Measurements from ENCODE around the gene THSD4.

The THSD4 gene

DNA sequence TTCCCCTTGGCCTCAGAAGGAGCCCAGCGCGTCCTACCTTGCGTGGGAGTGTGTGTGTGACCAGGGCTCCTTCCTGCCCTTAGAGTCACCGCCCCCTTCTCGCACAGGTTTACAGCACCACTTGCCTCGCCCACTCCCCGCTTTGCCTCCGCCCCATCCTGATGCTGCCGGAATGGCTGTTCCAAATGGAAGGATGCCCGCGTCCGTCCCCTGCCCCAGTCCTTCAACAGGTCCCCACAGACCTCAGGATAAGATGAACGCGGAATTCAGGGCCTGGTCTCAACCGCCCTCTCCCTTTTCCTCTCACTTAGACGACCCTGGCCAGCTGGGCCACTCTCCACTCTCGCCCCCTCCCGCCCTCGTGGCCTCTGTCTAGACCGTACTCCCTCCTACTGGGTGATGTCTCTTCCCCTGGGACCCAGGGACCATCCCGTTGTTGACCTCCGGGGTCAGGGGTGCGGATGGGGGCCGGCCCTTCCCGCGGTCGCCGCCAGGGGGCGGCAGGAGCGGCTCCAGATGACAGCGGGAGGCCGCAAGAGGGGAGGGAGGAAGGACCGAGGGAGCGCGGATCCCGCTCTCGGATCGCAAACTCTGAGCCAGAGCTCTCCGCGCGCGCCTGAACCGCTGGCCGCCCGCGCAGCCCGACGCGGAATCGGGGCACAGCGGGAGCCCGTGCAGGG lies at the start of gene THSD4:
Gene THSD4, plus strand, starts transcription at position 585 of the 680 bp plus-strand sequence.
- peaks cover 7% of the 10 kb centered on the region for H3K4me1 Mint-ChIP-seq

DNA sequence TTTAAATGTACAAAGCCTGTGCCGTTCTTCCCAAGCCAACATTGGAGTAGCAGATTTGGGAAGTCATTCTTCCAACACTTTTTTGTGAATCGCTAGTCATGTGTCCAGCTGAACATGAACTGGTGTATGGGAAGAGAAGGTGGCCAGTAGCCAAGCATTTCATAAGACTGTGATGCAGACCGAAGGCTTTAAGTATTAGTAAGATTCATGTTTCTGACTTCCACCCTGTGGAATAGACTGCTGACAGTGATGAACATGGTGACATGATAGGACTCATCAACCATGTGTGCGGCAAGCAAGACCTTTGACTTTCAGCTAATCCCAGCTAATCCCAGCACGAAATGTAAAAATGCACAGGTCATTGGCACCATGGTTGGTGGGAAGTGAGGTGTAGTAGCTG lies 48.3 kb upstream of the THSD4 start:
- Mint-ChIP-seq H3K36me3 (ENCODE audit: low read depth) (no peaks in the 10 kb centered on the region), H3K27ac (no peak overlapping the region), H3K4me3 (no peak overlapping the region), H3K4me1 (no peaks in the 10 kb centered on the region), H3K9me3 (no peaks in the 10 kb centered on the region), H3K27me3 (peaks cover 12% of the 10 kb centered on the region)
- ATAC-seq (no peak), DNase-seq (no peak)

More for the DNA sequence above, at the start of gene THSD4:
- ATAC-seq = peak; percentile 78
- Mint-ChIP-seq H3K36me3 (ENCODE audit: low read depth) (no peaks in the 10 kb centered on the region), H3K27me3 (peaks cover 50% of the 10 kb centered on the region), H3K27ac (no peak within 1 kb of the TSS), H3K4me3 (peak within 1 kb of the TSS; percentile 60), H3K9me3 (no peaks in the 10 kb centered on the region)
- DNase-seq = peak; percentile 78

DNA sequence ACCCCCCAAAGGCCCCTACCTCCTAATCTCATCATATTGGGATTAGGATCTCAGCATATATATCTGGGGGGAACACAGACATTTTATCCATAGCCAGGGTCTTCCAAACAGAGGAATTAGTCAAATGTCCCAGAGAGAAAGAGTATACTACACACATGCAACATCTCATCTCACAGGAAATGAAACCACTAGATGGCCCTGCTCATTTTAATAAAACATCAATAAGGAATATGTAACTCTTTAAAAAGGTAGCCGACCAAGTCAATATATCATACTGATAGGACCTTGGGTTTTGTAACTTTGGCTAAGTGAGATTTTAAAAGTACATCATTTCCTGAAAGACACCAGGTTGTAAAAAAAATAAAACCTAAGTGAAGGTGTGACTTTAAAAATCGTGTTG lies 45.6 kb upstream of the THSD4 start:
- DNase-seq (no peak), ATAC-seq (no peak)
- no peak overlapping the region for H3K4me3 Mint-ChIP-seq
- H3K27ac Mint-ChIP-seq = no peak overlapping the region
- no peaks in the 10 kb centered on the region for H3K4me1 Mint-ChIP-seq
- H3K27me3 Mint-ChIP-seq = peaks cover 8% of the 10 kb centered on the region
- no peaks in the 10 kb centered on the region for H3K36me3 Mint-ChIP-seq (ENCODE audit: low read depth)
- no peaks in the 10 kb centered on the region for H3K9me3 Mint-ChIP-seq

DNA sequence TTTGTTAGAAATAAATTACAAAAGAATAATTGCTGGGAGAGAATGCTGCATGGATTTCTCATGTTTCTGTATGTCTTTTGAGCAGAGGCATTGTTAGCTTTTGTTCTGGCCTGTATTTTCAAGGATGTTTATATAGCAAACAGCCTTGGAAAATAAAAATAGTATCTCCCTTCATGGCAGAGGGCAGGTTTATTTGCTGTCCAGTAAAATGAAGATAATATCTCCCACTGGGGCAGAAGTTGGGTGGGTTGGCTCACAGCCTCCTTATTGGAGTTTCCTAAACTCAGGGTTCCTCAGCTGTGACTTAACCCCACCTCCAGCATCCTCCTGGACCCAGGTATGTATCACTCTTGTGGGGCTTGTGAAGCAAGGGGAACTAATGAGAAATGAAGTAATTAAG lies 43.7 kb upstream of the THSD4 start:
- H3K9me3 Mint-ChIP-seq = no peaks in the 10 kb centered on the region
- H3K4me1 Mint-ChIP-seq = no peaks in the 10 kb centered on the region
- H3K27me3 Mint-ChIP-seq = peaks cover 8% of the 10 kb centered on the region
- H3K36me3 Mint-ChIP-seq (ENCODE audit: low read depth) = no peaks in the 10 kb centered on the region
- H3K27ac Mint-ChIP-seq = no peak overlapping the region
- DNase-seq (no peak), ATAC-seq (no peak)
- no peak overlapping the region for H3K4me3 Mint-ChIP-seq

DNA sequence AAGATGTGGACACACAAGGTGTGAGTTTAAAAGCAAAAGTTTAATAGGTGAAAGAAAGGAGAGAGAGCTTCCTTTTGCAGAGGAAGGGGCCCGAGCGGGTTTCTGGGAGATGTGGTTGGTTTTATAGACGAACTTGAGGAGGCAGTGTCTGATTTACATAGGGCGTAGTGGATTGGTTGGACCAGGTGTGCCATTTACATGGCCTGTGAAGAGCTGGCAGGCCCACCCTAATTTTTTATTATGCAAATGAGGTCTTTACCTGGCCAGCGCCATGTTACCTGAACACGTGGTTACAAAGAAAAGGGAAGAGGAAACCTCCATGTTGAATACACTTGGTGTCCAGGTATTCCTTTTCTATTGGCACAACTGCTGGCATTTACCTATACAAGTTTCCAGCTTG lies 42.8 kb upstream of the THSD4 start:
- no peak overlapping the region for H3K4me3 Mint-ChIP-seq
- H3K27me3 Mint-ChIP-seq = peaks cover 6% of the 10 kb centered on the region
- no peak for ATAC-seq
- no peak overlapping the region for H3K27ac Mint-ChIP-seq
- no peaks in the 10 kb centered on the region for H3K4me1 Mint-ChIP-seq
- peaks cover 3% of the 10 kb centered on the region for H3K9me3 Mint-ChIP-seq
- no peak for DNase-seq
- H3K36me3 Mint-ChIP-seq (ENCODE audit: low read depth) = no peaks in the 10 kb centered on the region

DNA sequence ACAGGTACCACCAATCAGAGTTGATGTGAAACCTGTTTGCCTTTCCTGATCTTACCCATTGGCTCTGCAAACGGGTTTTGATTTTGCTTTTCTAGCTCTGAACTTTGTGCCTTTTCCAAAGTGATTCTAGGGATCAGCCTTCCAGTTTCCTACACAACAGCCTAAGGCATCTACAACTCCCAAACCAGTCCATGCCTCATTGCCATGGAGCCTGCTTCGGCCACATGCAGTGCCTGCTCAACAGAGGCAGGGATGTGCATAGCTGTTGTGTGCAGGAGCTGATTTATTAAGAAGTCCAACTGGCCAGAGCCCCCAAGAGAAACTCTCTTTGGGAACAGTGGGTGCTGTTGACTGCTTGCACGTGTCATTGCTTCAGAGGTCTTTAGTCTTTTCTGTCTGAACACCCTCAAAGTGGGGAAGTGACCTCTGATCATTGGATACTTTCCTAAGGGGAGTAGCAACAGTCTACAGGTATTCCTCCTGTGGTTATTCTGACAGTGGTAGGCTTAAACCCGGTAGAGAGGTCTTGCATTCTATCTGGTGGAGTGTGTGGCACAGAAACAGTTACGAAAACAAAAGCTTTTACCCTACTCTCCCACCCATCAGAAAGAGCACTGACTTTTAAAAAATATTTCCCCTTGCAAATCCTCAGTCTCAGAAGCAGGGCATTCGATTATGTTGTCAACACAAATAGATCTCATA lies 36.6 kb upstream of the THSD4 start:
- peaks cover 15% of the 10 kb centered on the region for H3K27me3 Mint-ChIP-seq
- H3K4me1 Mint-ChIP-seq = no peaks in the 10 kb centered on the region
- peaks cover 3% of the 10 kb centered on the region for H3K9me3 Mint-ChIP-seq
- ATAC-seq (no peak), DNase-seq (no peak)
- no peaks in the 10 kb centered on the region for H3K36me3 Mint-ChIP-seq (ENCODE audit: low read depth)
- no peak overlapping the region for H3K27ac Mint-ChIP-seq
- H3K4me3 Mint-ChIP-seq = no peak overlapping the region

DNA sequence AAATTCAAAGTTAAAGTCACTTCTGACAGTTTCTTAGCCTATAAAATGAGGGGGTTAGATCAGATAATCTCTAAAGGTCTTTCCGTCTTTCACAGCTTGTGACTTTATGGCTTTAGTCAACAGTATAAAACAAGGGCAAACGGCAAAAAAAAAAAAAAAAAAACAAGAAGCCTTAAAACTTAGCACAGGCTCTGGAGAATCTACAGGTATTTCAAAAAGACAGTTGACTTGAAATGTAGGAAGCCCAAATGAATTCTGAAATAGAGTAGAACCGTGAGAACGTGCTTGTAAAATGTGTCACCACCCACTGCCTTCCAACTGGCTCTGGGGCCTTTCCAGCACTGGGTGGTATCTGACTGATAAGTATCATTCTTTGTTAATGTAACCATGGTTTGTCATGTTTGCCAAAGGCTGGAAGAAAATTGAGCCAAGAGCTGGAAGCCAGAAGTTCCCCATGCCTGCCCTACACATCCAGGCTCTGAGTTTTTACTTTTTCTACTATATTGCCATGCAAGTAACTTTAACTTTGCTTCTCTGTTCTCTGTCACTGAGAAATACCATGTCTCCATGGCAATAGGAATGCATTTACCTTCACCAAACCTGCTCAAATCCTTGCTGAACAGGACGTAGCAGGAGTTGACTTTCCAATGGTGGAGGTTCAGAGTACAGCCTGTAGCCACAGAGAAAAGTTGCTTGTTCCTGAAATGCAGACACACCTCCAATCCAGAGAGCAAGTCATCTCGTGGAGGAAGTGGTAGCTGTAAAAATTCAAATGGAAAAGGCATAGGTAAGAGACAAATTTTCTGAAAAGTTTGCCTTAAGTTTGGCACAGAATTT lies 35.8 kb upstream of the THSD4 start:
- H3K4me1 Mint-ChIP-seq = no peaks in the 10 kb centered on the region
- no peak overlapping the region for H3K27ac Mint-ChIP-seq
- peaks cover 20% of the 10 kb centered on the region for H3K27me3 Mint-ChIP-seq
- H3K4me3 Mint-ChIP-seq = no peak overlapping the region
- H3K9me3 Mint-ChIP-seq = peaks cover 3% of the 10 kb centered on the region
- no peak for DNase-seq
- H3K36me3 Mint-ChIP-seq (ENCODE audit: low read depth) = no peaks in the 10 kb centered on the region
- ATAC-seq = no peak

DNA sequence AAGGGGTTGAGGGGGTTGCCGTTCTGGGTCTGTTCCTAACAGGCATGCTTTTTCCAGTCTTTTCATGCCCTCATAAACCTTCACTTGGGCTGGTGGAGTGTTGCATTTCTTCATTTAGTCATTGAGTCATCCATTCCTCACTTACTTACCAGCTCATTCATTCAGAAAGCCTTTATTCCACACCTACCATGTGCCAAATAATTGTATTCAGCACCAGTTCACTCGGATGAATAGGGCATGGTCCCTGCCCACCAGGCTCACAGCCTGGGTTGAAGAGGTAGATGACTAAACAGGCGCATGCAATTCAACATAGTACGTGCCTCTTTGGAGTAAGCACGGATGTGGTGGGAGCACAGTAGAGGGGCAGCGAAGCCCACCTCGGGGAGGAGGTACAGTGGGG lies 35.1 kb upstream of the THSD4 start:
- Mint-ChIP-seq H3K4me1 (no peaks in the 10 kb centered on the region), H3K27me3 (peaks cover 20% of the 10 kb centered on the region), H3K4me3 (no peak overlapping the region), H3K36me3 (ENCODE audit: low read depth) (no peaks in the 10 kb centered on the region), H3K9me3 (peaks cover 3% of the 10 kb centered on the region), H3K27ac (no peak overlapping the region)
- DNase-seq (no peak), ATAC-seq (no peak)

DNA sequence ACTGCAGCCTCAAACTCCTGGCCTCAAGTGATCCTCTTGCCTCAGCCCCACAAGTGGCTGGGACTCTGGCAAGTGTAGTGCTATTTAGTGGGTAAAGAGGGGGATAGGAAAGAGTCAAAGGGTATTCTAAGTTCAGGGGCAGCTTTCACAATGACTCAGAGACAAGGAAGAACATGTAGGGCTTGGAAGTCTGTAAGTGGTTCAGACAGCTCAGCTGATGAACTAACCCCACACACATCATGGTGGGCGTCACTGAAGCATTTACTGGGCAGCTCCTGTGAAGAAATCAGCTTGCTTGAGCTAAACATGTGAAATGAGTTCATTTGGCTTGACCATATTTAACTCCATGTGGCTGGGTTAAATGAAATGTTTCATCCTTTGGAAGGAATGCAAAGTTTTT lies 34.6 kb upstream of the THSD4 start:
- Mint-ChIP-seq H3K27ac (no peak overlapping the region), H3K27me3 (peaks cover 24% of the 10 kb centered on the region), H3K36me3 (ENCODE audit: low read depth) (no peaks in the 10 kb centered on the region), H3K9me3 (peaks cover 3% of the 10 kb centered on the region), H3K4me1 (no peaks in the 10 kb centered on the region), H3K4me3 (no peak overlapping the region)
- DNase-seq = no peak
- no peak for ATAC-seq

DNA sequence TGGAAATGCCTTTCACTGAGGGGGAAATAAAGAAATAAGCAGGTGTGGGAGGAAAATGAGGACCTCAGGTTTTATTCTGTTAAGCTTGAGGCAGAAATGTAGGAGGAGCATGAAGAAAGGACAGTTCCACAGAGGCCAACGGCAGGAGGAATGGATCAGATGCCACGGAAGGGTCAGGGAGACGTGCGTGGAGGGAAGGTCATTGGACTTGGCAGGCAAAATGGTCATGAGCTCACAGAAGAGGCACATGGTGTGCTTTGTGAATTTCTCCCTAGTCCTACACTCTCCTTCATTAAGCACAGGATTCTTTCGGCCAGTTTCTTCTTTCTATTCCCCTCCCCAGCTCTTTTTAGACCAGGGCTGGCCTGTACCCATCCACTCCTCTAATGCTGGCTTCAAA lies 32.5 kb upstream of the THSD4 start:
- ATAC-seq = no peak
- Mint-ChIP-seq H3K4me1 (no peaks in the 10 kb centered on the region), H3K4me3 (no peak overlapping the region), H3K9me3 (no peaks in the 10 kb centered on the region), H3K36me3 (ENCODE audit: low read depth) (no peaks in the 10 kb centered on the region), H3K27ac (no peak overlapping the region), H3K27me3 (peaks cover 24% of the 10 kb centered on the region)
- DNase-seq = no peak

DNA sequence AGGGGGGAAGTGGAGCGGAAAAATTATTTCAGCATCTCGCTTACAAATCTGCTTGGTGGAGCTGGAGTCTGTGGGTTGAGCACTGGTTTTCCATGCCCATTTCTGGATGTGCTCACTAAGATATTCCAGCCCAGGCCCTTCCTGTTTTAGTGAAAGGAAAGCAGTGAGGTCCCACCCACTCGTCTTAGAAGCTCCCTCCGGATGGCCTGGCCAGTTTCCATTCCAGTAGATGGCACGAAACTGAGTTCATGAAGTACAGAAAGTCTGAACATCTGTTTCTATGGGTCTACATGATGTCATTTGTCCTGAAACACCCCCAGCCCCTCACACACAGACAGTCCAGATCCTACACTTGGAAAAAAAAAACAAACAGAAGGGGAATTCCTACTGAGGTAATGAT lies 31.9 kb upstream of the THSD4 start:
- peaks cover 24% of the 10 kb centered on the region for H3K27me3 Mint-ChIP-seq
- H3K27ac Mint-ChIP-seq = no peak overlapping the region
- H3K36me3 Mint-ChIP-seq (ENCODE audit: low read depth) = no peaks in the 10 kb centered on the region
- no peak overlapping the region for H3K4me3 Mint-ChIP-seq
- no peaks in the 10 kb centered on the region for H3K4me1 Mint-ChIP-seq
- DNase-seq (no peak), ATAC-seq (no peak)
- H3K9me3 Mint-ChIP-seq = no peaks in the 10 kb centered on the region

DNA sequence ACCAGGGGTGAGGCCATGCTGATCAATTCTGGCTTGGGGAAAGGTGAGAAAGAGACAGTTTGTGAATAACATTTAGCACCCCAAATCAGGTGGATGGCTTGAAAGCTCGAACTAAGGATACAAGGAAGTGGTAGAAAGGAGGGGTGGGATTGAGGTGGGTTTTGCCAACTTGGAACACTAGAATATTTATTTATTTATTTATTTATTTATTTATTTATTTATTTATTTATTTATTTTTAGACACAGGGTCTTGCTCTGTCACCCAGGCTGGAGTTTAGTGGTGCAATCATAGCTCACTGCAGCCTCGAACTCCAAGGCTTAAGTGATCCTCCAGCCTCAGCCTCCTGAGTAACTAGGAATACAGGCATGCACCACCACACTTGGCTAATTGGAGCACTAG lies 31.0 kb upstream of the THSD4 start:
- Mint-ChIP-seq H3K27ac (no peak overlapping the region), H3K36me3 (ENCODE audit: low read depth) (no peaks in the 10 kb centered on the region), H3K9me3 (no peaks in the 10 kb centered on the region), H3K27me3 (peaks cover 24% of the 10 kb centered on the region), H3K4me1 (no peaks in the 10 kb centered on the region), H3K4me3 (no peak overlapping the region)
- DNase-seq = no peak
- no peak for ATAC-seq

DNA sequence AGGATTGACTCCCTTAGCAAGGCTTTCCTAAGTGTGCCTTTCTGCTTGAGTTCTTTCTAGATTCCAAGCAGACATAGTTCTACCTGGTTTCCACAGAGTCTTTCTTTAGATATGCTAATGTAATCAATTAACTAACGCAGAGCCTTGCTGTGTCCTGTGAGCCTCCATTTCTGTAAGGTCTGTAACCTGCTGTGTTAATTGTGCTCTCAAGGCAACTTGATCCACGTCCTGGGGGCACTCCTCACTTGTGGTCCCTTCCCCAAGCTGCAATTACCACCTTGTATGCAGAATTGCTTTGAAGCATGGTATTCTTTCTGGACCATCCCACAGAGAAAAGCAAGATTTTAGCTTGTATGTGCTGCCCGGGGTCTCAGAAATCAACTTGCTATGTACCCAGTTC lies 29.5 kb upstream of the THSD4 start:
- ATAC-seq (no peak), DNase-seq (no peak)
- Mint-ChIP-seq H3K27me3 (peaks cover 25% of the 10 kb centered on the region), H3K4me1 (no peaks in the 10 kb centered on the region), H3K4me3 (no peak overlapping the region), H3K36me3 (ENCODE audit: low read depth) (no peaks in the 10 kb centered on the region), H3K27ac (no peak overlapping the region), H3K9me3 (no peaks in the 10 kb centered on the region)

DNA sequence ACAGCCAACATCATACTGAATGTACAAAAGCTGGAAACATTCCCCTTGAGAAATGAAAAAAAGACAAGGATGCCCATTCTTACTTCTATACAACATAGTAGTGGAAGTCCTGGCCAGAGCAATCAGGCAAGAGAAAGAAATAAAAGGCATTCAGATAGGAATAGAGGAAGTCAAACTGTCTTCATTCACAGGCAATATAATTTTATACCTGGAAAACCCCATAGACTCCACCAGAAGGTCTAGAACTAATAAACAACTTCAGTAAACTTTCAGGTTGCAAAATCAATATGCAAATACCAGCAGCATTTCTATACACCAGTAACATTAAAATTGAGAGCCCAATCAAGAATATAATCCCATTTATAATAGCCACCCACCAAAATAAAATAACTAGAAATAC lies 27.1 kb upstream of the THSD4 start:
- Mint-ChIP-seq H3K4me1 (no peaks in the 10 kb centered on the region), H3K4me3 (no peak overlapping the region), H3K27ac (no peak overlapping the region), H3K9me3 (no peaks in the 10 kb centered on the region), H3K36me3 (ENCODE audit: low read depth) (no peaks in the 10 kb centered on the region), H3K27me3 (peaks cover 11% of the 10 kb centered on the region)
- DNase-seq (no peak), ATAC-seq (no peak)

DNA sequence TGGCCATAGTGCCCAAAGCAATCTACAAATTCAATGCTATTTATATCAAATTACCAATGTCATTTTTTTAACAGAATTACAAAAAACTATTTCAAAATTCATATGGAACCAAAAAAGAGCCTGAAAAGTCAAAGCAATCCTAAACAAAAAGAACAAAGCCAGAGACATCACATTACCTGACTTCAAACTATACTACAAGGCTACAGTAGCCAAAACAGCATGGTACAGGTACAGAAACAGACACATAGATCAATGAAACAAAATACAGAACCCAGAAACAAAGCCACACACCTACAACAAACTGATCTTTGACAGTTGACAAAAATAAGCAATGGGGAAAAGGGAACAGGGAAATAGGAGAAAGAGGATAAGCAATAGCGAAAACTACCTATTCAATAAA lies 26.6 kb upstream of the THSD4 start:
- no peak overlapping the region for H3K27ac Mint-ChIP-seq
- no peak for ATAC-seq
- no peaks in the 10 kb centered on the region for H3K4me1 Mint-ChIP-seq

More for the DNA sequence above, 26.6 kb upstream of the THSD4 start:
- Mint-ChIP-seq H3K36me3 (ENCODE audit: low read depth) (no peaks in the 10 kb centered on the region), H3K27me3 (peaks cover 13% of the 10 kb centered on the region), H3K4me3 (no peak overlapping the region), H3K9me3 (no peaks in the 10 kb centered on the region)
- no peak for DNase-seq

All from activated naive CD8-positive, alpha-beta T cell treated with anti-CD3 and anti-CD28 coated beads, Interleukin-2, amount 50 U/mL, for 24 hours (primary cell).